Spinal cord (tissue), 10 donors: ENCODE results near the gene WFDC9. TPM values are rescaled to one million over a fixed set of nuclear protein-coding genes. Genes with fewer than 3 reads are reported as not detected.
"Not testable (repeated sequence)": the region's sequence is repeated elsewhere in the genome, so short reads cannot be mapped to it uniquely, and the experiment has no call there.

Experiments used
- DNase-seq, 6 donors: peaks; one replicate each; pipeline versions ENCODE4 v3.0.0 to v3.0.0-alpha.2; 2013 to 2015; ENCODE audit warnings: low spot score in 6 of 6, low read depth in 4 of 6
- H3K27ac ChIP-seq: one replicate; pipeline ENCODE4 v1.5.1; 2013; ENCODE audit warnings: low read depth, low read length, control low read depth
- H3K27me3 ChIP-seq: one replicate; pipeline ENCODE4 v1.6.1; 2013; ENCODE audit warnings: low read length; ENCODE audit not compliant: control insufficient read depth, insufficient read depth
- H3K36me3 ChIP-seq: one replicate; pipeline ENCODE4 v1.6.1; 2013; ENCODE audit warnings: low read length; ENCODE audit not compliant: control insufficient read depth, insufficient read depth
- H3K4me1 ChIP-seq: one replicate; pipeline ENCODE4 v1.6.1; 2013; ENCODE audit warnings: low read length; ENCODE audit not compliant: control insufficient read depth, insufficient read depth
- H3K4me3 ChIP-seq: one replicate; pipeline ENCODE4 v1.5.1; 2013; ENCODE audit warnings: low read depth, low read length, control low read depth
- H3K9me3 ChIP-seq: one replicate; pipeline ENCODE4 v1.6.1; 2013; ENCODE audit warnings: low read length; ENCODE audit not compliant: control insufficient read depth, insufficient read depth
- WGBS: methylation state at CpG from one replicate; pipeline ENCODE4 v1.1.5; 2013; ENCODE audit warnings: missing lambda C conversion rate; ENCODE audit not compliant: insufficient coverage; 5-methylcytosine and 5-hydroxymethylcytosine counted together
- long read RNA-seq, 4 donors: transcript quantifications; one replicate each; lab custom pipeline, GENCODE V29; 2026
- polyA plus RNA-seq, 2 donors: library from polyadenylated mRNA; unstranded; fragments of 120-200 nt; gene quantifications; one replicate each; pipeline ENCODE4 v1.2.1, GENCODE V29; 2013; ENCODE audit not compliant: insufficient read length in 2 of 2
- total RNA-seq, 2 donors: library from RNA; depleted of rRNA in 1 of 2; stranded (reverse); fragments of 120-200 nt in 1 of 2; fragments of >200 nt in 1 of 2; gene quantifications; one replicate each; pipeline versions ENCODE4 v1.2.3 to v1.2.4, GENCODE V29; 2013 to 2014
- donor health status: healthy.

The WFDC9 gene
- total RNA-seq (not detected), polyA plus RNA-seq (not detected)
- long read RNA-seq, donor 1 = 0 reads
- long read RNA-seq, donor 2 = 0 reads
- long read RNA-seq, donor 3 = 0 reads
- long read RNA-seq, donor 4 = 0 reads

- no peak for DNase-seq
- Histone ChIP-seq H3K4me3 (no peak within 1 kb of the TSS), H3K27ac (no peak within 1 kb of the TSS), H3K4me1 (no peaks in the 10 kb centered on the region), H3K9me3 (no peaks in the 10 kb centered on the region), H3K36me3 (no peaks in the 10 kb centered on the region), H3K27me3 (peaks cover 3% of the 10 kb centered on the region)
- 78% methylated on average over 3 of the region's 4 CpGs for WGBS
Observed at GRCh38 chr20:45631184-45631583, at the start of gene WFDC9. Gene WFDC9, minus strand, starts transcription at chr20:45631284. Its CDS starts 21,103 bp downstream, at chr20:45610181.

GRCh38 chr20:45679650-45680049 is 48.6 kb upstream of the WFDC9 start:
- Histone ChIP-seq H3K4me3 (no peak overlapping the region), H3K4me1 (no peaks in the 10 kb centered on the region), H3K9me3 (no peaks in the 10 kb centered on the region), H3K27me3 (no peaks in the 10 kb centered on the region), H3K36me3 (no peaks in the 10 kb centered on the region), H3K27ac (no peak overlapping the region)
- DNase-seq = no peak

DNA sequence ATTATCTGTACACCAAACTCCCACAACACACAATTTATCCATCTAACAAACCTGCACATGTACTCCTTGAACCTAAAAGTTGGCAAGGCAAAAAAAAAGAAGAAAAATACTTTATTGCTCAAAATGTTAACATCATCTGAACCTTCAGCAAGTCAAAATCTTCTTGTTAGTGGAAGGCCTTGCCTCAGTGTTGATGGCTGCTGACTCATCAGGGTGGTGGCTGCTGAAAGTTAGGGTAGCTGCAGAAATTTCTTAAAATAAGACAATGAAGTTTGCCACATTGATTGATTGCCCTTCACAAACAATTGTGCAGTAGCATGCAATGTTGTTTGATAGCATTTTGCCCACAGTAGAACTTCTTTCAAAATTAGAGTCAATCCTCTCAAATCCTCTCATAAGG is 41.7 kb upstream of the WFDC9 start:
- Histone ChIP-seq H3K4me3 (no peak overlapping the region), H3K9me3 (no peaks in the 10 kb centered on the region), H3K27me3 (no peaks in the 10 kb centered on the region), H3K27ac (no peak overlapping the region), H3K4me1 (no peaks in the 10 kb centered on the region), H3K36me3 (no peaks in the 10 kb centered on the region)
- DNase-seq = no peak

GRCh38 chr20:45670139-45670538 is 39.1 kb upstream of the WFDC9 start, which contains the start of gene WFDC11:
Gene WFDC11, minus strand, starts transcription at chr20:45670239. Its CDS starts 19,639 bp downstream, at chr20:45650600.
- no CpG with 5 or more reads among the region's 1 CpG for WGBS
- H3K27ac ChIP-seq = no peak within 1 kb of the TSS
- no peaks in the 10 kb centered on the region for H3K27me3 ChIP-seq

DNA sequence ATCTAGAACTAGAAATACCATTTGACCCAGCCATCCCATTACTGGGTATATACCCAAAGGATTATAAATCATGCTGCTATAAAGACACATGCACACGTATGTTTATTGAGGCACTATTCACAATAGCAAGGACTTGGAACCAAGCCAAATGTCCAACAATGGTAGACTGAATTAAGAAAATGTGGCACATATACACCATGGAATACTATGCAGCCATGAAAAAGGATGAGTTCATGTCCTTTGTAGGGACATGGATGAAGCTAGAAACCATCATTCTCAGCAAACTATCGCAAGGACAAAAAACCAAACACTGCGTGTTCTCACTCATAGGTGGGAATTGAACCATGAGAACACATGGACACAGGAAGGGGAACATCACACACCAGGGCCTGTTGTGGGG is 26.0 kb upstream of the WFDC9 start:
- H3K4me1 ChIP-seq, H3K4me3 ChIP-seq, H3K27me3 ChIP-seq, H3K9me3 ChIP-seq, DNase-seq, H3K27ac ChIP-seq, H3K36me3 ChIP-seq: not testable (repeated sequence)
- WGBS = no CpG with 5 or more reads among the region's 3 CpGs

More at GRCh38 chr20:45670139-45670538, 39.1 kb upstream of the WFDC9 start, which contains the start of gene WFDC11:
- H3K4me3 ChIP-seq = no peak within 1 kb of the TSS
- H3K9me3 ChIP-seq = no peaks in the 10 kb centered on the region
- no peaks in the 10 kb centered on the region for H3K4me1 ChIP-seq
- no peaks in the 10 kb centered on the region for H3K36me3 ChIP-seq
- DNase-seq = no peak

DNA sequence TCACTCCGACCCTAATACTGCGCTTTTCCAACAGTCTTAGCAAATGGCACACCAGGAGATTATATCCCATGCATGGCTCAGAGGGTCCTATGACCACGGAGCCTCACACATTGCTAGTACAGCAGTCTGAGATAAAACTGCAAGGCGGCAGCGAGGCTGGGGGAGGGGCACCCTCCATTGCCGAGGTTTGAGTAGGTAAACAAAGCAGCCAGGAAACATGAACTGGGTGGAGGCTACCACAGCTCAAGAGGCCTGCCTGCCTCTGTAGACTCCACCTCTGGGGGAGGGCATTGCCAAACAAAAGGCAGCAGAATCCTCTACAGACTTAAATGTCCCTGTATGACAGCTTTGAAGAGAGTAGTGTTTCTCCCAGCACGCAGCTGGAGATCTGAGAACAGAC is 20.6 kb upstream of the WFDC9 start:
- not testable (repeated sequence) for H3K27me3 ChIP-seq, H3K36me3 ChIP-seq, H3K9me3 ChIP-seq, DNase-seq, H3K27ac ChIP-seq, H3K4me3 ChIP-seq, H3K4me1 ChIP-seq
- WGBS = 91% methylated on average over 7 of the region's 7 CpGs

DNA sequence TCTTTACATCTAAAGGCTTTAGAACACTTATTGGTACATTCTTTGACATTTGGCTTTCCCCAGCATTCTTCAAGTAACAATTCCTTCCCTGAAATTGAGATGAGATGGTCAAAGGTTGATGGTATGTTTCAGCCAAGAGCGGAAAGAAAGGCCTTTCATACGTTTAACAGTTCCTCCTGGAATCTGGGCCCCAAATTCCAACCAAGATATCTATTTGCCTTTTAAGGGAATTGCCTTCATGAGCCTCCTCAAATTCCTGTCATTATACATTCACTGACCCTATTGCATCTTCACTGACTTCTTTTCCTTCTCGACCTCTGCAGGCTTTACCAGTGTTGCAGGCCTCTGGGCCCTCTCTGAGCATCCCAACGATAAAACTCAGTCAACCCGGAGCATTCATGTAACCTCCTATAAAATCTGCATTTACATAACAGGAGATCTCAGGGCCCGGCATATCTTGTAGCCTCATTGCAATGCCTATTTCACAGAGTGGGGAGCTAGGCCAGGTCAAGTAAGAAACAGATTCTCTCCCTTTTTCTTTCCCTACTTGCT is 18.3 kb upstream of the WFDC9 start:
- no peak overlapping the region for H3K27ac ChIP-seq
- H3K9me3 ChIP-seq = no peaks in the 10 kb centered on the region
- H3K36me3 ChIP-seq = no peaks in the 10 kb centered on the region
- H3K4me3 ChIP-seq = no peak overlapping the region
- H3K27me3 ChIP-seq = no peaks in the 10 kb centered on the region
- H3K4me1 ChIP-seq = no peaks in the 10 kb centered on the region
- DNase-seq = no peak
- WGBS = 70% methylated on average over 5 of the region's 6 CpGs

- DNase-seq = no peak
- no peaks in the 10 kb centered on the region for H3K4me1 ChIP-seq
- no peak overlapping the region for H3K4me3 ChIP-seq
- H3K9me3 ChIP-seq = no peaks in the 10 kb centered on the region
- no peak overlapping the region for H3K27ac ChIP-seq
- H3K27me3 ChIP-seq = no peaks in the 10 kb centered on the region
- WGBS = 80% methylated on average over 1 of the region's 1 CpG
- H3K36me3 ChIP-seq = no peaks in the 10 kb centered on the region
Observed at GRCh38 chr20:45647441-45648050, 16.5 kb upstream of the WFDC9 start.

GRCh38 chr20:45646875-45647274 is 15.8 kb upstream of the WFDC9 start:
- Histone ChIP-seq H3K27me3 (no peaks in the 10 kb centered on the region), H3K36me3 (no peaks in the 10 kb centered on the region), H3K27ac (no peak overlapping the region), H3K4me1 (no peaks in the 10 kb centered on the region), H3K4me3 (no peak overlapping the region), H3K9me3 (no peaks in the 10 kb centered on the region)
- 87% methylated on average over 3 of the region's 3 CpGs for WGBS
- no peak for DNase-seq

DNA sequence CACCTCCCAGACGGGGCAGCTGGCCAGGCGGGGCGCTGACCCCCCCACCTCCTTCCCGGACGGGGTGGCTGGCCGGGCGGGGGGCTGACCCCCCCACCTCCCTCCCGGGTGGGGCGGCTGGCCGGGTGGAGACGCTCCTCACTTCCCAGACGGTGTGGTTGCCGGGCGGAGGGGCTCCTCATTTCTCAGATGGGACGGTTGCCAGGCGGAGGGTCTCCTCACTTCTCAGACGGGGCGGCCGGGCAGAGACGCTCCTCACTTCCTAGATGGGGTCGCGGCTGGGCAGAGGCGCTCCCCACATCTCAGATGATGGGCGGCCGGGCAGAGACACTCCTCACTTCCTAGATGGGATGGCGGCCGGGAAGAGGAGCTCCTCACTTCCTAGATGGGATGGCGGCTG is 14.8 kb upstream of the WFDC9 start:
- not testable (repeated sequence) for H3K4me3 ChIP-seq, DNase-seq, H3K9me3 ChIP-seq, H3K4me1 ChIP-seq, H3K36me3 ChIP-seq, H3K27me3 ChIP-seq, H3K27ac ChIP-seq
- WGBS = no CpG with 5 or more reads among the region's 28 CpGs
